GM18951 (cell line): Measurements from ENCODE around the gene FAM222B.

Experiments used
- POLR2A ChIP-seq: IDR thresholded peaks from 4 replicates; pipeline ENCODE4 v1.6.1; 2011; ENCODE audit warnings: mild to moderate bottlenecking; ENCODE audit not compliant: insufficient read length, insufficient read depth; ENCODE audit errors: extremely low read depth
- in situ Hi-C: fragments of 300-500 bp; cut with MboI; formaldehyde crosslinking; loops from one replicate; pipeline ENCODE4 v1.12.0; 2022; ENCODE audit warnings: low sequenced_read_pairs, mixed read lengths, inconsistent platforms; ENCODE audit not compliant: unreplicated experiment

FAM222B gene, protein sequence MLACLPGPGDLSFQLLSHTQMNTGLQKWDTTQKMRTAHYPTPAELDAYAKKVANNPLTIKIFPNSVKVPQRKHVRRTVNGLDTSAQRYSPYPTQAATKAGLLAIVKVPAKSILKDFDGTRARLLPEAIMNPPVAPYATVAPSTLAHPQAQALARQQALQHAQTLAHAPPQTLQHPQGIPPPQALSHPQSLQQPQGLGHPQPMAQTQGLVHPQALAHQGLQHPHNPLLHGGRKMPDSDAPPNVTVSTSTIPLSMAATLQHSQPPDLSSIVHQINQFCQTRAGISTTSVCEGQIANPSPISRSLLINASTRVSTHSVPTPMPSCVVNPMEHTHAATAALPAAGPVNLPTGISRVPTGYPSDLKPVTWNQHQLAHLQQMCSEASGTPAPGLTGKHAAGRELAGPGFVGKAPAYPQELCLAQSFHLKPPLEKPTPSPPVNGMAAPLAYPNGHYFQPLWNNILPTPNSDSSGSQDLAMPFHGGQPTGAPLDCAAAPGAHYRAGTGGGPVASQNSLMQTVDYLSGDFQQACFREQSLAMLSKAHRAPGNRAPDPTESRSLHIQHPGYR

DNA sequence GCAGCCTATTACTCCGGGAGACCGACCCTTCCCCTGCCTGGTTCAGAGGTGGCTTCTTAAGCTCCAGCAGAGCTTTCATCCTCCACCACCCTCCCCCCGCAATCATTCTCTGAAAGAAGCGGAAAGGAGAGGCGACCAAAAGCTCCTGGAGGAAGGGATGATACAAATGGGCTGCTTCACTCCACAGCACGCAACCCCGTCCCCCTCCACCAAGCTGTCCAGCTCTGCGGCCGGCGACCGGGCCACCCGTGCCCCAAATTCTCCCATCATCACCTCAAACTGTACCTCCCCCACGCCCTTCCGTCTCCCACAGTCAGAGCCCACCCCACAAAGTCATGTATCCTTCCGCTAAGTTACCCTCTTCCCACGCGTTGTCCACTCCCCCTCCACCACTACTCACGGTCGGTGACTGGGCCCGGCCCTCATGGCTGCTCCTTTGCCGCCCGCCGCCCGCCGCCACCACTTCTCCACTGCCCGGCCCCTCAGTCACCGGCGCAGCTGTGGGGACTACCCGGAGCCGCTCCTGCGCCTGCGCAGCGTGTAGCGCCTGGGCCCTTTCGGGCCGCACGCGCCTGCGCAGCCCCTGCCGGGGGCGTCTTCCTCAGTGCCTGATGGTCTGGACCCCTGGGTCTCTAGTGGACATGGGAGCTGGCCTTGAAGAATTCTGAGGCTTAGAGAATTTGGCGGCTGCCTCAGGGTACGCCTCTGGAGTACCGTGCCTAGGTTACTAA lies at the start of gene FAM222B:
FAM222B (minus strand) TSS at position 509 of the 731 bp plus-strand sequence. CDS start 76,123 bp downstream, outside the sequence.
- in situ Hi-C loops: no loop called here
- peak; percentile 89 for TF ChIP-seq POLR2A

DNA sequence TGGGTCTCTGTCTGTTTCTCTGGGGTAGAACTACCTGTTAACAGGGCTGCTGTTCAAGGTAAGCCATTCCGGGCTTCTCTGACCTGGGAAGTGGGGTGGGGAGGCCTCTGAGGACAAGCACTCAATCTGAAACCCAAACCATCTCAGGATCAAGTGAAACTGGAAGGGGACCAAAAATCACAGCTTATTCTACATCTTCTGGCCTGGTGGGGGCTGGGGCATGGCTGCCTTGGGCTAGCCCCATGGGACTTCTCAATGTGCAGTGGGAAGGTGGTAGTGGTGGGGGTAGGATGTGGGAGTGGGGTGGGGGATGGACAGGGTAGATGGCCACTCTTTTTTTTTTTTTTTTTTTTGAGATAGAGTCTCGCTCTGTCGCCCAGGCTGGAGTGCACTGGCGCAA lies 49.4 kb upstream of the FAM222B start:
- no peak for TF ChIP-seq POLR2A
- in situ Hi-C loops: no loop called here

DNA sequence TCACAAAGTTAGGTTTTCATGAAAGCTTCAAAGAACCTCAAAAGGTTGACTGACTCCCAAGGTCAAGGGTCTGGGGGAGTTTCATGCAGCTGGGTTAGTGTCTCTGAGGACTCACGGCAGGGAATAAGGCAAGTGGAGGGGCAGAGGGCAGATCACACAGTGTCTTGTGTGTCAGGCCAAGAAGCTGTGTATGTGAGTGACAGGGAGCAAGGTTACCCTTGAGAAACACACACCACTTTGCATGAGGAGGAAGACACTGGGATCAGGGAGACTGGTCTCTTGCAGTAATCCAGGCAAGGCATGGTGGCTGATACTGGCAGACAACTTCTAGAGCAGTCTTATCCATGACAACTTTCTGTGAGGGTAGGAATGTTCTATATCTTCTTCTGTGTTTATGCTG lies 48.6 kb upstream of the FAM222B start:
- in situ Hi-C loops: no loop called here
- TF ChIP-seq POLR2A: no peak

DNA sequence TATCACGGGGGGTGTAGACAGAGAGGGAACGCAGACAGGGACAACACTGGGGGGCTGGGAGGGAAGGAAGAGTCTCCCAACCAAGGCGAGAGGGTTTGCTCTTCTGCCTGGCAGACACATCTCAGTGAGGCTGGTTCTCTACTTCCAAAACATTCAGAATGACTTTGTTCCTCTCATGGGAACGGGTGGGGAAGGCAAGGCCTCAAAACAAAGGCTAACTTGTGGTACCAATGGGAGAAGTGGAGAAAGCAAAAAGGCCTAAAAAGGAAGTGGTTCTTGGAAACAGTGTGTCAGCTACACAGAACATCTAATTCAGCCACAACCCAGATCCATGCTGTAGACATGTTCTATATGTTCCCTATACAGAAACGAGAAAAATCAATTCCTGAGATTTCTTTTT lies 47.4 kb upstream of the FAM222B start:
- TF ChIP-seq POLR2A: no peak
- in situ Hi-C loops: no loop called here

DNA sequence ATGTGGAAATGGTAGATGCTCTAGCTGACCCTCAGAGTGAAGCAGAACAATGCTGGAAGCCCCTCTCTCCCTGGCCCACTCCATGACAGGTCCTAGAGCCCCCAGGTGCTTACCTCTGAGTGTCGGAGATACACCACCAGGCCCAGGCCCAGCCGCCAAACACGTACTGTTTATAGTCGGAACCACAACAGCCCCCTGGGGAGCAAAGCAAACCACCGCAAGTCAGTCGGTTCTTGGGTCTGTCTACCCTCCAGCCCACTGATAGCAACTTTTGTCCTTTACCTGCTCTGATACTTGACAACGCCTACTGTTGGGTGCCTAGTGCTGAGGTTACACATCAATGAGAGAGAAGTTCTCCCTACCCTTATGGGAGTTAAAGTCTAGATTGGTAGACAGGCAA lies 46.2 kb upstream of the FAM222B start:
- TF ChIP-seq POLR2A: no peak
- in situ Hi-C loops: no loop called here

DNA sequence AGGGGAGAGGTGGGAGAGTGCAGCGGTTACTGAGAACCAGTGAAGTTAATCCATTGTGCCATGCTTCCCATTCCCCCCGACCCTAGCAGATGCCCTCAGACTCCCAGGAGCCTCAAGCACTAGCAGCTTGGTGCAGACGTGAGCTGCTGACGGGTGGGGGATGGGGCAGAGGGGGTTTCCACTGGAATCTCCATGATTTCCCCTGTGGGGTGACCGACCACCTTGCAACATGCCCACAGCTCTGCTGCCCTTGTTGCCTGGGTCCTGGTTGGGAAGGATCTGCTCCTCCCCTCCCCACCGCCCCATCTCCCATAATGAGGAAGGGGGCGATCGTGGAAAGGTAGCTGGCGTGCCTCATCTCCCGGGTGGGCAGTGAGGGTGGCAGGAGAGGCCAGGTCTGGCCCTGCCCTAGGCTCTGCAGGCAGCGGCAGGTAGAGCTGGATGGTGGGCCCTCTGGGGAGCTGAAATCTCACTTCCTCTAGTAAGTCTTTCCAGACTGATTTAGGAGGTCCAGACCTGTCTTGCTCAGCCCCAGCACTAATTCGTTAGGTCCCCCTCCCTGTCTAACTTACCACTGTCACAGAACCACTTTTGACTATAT lies 45.4 kb upstream of the FAM222B start:
- no peak for TF ChIP-seq POLR2A
- in situ Hi-C loops: no loop called here

DNA sequence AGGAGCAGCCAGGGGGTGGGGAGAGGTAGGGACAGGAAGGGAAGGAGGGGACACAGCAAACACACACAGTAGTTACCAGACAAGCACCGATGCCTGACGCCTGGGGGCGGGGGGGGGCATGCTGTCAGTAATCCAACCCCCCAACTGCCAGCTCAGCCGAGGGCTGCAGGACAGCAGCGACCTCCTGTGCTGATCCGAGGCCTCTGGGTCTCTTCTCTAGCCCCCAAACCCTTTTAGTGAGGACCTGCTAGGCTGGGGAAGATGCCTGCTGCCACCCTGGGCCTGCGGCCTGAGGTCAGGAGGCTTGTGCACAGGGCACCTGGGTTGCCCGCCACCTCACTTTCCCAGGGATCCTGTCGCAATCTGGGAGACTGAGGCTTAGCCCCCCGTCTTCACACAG lies 43.4 kb upstream of the FAM222B start:
- TF ChIP-seq POLR2A: no peak
- in situ Hi-C loops: no loop called here

DNA sequence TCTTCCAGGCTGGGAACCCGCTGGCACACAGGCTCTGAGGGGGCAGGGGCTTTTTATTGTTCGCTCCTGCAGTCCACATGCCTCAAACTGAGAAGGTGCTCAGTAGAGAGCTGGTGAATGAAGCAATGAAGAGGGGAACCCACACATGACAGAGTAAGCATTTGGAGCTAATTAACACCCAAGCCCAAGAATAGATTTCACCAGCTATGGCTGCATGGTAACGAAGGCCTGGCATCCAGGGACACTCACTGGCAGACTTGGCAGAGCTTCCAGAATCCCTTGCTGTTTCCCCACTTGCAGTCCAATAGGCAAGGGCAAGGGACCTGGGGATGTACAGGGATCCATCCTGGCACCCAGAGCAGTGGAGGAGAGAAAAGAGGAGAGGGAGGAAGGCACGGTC lies 42.8 kb upstream of the FAM222B start:
- TF ChIP-seq POLR2A: no peak
- in situ Hi-C loops: no loop called here

DNA sequence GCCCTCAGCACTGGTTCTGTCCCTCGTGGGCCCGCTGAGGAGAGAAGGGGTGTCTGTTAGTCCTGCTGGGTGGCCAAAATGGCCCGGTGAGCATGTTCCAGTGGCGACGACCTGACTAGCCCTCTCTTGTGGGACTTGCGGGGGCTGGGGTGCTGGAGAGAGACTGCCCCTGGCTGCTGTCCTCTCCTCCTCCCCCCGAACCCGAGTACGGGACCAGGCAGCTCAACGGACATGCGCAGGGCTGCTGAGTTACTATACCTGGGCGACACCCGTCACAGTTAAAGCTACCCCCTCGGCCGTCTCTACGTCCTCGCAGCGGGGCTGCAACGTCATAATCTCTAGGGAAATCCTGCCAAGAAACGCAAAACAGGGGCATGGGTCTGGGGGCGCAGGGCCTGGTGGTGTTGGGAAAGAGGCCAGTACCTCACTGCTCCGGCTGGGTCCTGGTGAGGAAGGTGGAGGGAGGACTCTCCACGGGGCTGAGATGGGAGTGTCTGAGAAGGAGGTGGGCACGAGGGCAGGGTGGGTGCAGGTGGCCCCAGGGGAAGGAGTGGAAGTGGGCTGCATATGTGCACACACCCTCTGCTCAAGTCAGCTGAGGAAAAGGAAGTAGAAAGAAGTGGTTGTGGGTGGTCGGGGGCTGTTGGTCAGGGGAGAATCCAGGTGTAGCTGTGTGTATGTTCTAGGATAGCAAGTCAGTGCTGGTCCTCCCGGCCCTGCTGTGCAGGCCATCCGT lies 41.5 kb upstream of the FAM222B start:
- in situ Hi-C loops: no loop called here
- TF ChIP-seq POLR2A: no peak

DNA sequence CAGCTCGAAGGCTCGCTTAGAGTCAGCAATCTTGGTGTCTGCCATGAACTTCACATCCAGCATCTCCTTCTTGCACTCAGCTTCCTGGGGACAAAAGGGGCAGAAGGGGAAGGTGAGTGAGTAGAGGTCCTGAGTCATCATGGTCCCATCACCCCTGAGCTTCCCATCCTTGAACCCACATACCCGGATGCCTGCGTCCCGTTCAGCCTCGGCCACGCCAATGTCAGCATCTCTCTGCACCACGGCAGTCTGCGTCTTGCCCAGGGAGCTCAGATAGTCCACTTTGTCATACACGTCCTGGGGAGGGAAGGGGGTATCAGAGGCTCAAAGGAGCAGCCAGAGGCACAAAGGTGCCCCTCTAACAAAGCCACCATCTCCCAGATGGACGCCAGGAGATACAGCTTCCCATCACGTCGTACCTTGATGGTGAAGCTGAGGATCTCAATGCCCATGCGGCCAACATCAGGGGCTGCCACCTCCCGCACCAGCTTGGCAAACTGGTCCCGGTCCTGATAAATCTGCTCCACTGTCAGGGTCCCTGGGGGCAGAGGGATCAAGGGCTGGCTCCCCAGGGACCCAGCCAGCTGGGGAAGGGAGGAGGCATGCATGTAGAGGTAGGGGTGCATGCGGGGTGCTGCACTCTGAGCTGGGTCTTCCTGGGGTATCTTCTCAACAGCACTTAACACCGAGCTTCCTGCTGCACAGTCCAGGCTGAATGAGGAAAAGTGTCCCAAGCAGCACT lies 39.7 kb upstream of the FAM222B start:
- no peak for TF ChIP-seq POLR2A
- in situ Hi-C loops: no loop called here

DNA sequence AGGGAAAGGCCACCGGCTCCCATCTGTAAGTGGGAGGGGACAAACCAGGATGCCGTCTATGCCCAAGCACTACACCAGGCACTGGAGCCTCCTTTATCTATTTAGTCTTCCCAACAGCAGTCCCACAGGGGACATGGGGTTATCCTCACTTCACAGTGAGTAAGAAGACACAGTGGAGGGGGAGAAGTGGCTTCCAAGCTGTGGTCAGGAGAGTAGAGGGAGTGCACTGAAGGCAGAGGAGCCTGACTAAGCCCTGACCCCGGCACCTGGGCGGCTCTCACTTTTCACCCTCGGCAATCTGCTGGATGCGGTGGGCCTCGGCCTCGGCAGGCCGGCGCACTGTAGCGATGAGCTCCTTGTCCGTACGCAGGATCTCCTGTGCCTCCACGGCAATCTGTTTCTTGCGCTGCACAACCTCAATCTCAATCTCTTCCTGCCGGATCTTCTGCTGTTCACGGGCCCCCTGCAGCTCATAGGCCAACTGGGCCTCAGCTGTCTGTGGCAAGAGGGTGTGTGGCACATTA lies 39.0 kb upstream of the FAM222B start:
- TF ChIP-seq POLR2A: no peak
- in situ Hi-C loops: no loop called here

DNA sequence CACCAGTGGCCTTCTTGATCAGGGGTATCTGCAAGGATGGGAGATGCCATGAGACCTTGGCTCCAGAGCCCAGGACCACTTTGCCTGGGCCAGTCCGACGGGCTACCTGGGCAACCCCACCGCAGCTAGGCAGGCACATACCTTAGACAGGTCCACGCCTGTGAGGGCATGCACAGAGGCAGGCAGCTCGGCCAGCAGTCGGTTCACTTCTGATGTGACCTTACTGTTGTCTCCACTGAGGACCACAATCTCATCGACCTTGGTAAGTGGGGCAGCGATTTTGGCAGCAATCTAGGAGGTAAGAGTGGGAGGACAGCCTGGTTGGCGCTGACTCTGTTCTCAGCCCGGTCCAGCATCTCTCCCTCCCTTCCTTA lies 38.0 kb upstream of the FAM222B start:
- in situ Hi-C loops: no loop called here
- no peak for TF ChIP-seq POLR2A

DNA sequence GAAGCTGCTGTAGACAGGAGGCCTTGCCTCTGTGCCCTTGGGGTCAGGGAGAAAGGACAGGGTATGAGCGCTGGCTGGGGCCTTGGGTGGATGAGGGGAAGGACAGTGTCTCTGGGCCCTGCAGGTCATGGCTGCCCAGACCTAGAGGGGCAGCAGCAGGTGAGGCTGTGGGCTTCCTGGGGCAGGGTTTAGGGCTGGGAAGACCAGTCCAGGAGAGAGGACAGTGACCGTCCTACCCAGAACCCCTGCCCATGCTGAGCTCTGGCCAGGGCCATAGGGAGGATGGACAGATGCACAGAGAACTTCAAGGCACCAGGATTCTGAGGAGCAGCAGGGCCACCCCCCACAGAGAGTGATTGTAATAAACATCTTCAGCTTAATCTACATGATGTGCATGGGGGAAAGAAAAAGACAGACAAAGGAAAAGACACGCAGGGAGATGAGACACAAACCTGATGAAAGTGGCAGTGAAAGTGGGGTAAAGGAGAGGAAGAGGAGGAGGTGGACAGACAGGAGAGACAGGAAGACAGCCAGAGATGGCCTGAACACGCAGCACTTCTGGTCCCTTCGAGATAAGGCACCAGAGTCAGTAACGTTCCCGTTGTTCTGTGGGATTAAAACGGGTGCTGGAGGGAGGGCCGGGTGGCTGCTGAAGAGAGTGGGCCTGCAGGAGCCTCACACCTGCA lies 37.4 kb upstream of the FAM222B start:
- no peak for TF ChIP-seq POLR2A
- in situ Hi-C loops: no loop called here
